ENCODE measurements around the gene CYP8B1. TPM values are rescaled to one million over a fixed set of nuclear protein-coding genes. Genes with fewer than 3 reads are reported as not detected.

Gene CYP8B1
- polyA plus RNA-seq, 1 donor: 0.09 TPM

DNA sequence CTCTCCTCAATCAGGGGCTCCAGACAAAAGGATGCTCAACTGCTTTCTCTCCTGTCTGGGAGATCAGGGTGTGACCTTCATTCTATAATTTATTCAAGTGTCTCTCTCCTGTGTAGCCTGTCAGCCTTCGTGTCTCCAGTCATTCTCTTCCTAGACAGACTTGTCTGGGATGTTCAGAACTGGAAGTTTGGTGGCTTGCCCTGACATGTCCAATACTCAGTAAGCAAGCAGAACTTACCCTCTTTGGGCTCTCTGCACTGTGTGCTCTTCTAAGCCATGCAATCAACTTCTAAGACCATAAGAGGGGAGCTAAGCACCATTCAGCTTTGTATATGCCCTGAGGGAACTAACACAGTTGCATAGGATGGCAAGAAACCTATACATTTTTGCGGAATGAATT is 52.3 kb downstream of the CYP8B1 start:
- DNase-seq (ENCODE audit: low read depth): no peak

- DNase-seq (ENCODE audit: low read depth): no peak
Observed at GRCh38 chr3:42822828-42823227, 52.9 kb downstream of the CYP8B1 start.

Other genes with a start within 250 kb of the CYP8B1 start
- 36.9 TPM for gene ZBTB47, start 222.2 kb downstream of the CYP8B1 start, polyA plus RNA-seq (ENCODE audit: insufficient read length)
- 162 TPM for gene KLHL40, start 190.3 kb downstream of the CYP8B1 start, polyA plus RNA-seq (ENCODE audit: insufficient read length)
- 73.4 TPM for gene HHATL, start 173.1 kb downstream of the CYP8B1 start, polyA plus RNA-seq (ENCODE audit: insufficient read length)
- 0.67 TPM for gene CCDC13, start 102.6 kb downstream of the CYP8B1 start, polyA plus RNA-seq (ENCODE audit: insufficient read length)
- gene HIGD1A, start 71.4 kb downstream of the CYP8B1 start, polyA plus RNA-seq (ENCODE audit: insufficient read length): 71.7 TPM
- gene ACKR2, start 66.4 kb downstream of the CYP8B1 start, polyA plus RNA-seq (ENCODE audit: insufficient read length): 0.46 TPM
- 19.5 TPM for gene ZNF662, start 30.3 kb upstream of the CYP8B1 start, polyA plus RNA-seq (ENCODE audit: insufficient read length)
- 4.4 TPM for gene GASK1A, start 103.4 kb upstream of the CYP8B1 start, polyA plus RNA-seq (ENCODE audit: insufficient read length)
- 19.4 TPM for gene POMGNT2, start 230.2 kb upstream of the CYP8B1 start, polyA plus RNA-seq (ENCODE audit: insufficient read length)

Data from forelimb muscle (tissue), 1 donor.